CMK (cell line): ENCODE results near the gene NMRAL1.

Experiments
- DNase-seq: peaks from one replicate; pipeline ENCODE4 v3.0.0-alpha.2; 2010; ENCODE audit warnings: low read depth

The NMRAL1 gene

GRCh38 chr16:4505356-4506147, 31.1 kb upstream of the NMRAL1 start:
- no peak for DNase-seq

DNA sequence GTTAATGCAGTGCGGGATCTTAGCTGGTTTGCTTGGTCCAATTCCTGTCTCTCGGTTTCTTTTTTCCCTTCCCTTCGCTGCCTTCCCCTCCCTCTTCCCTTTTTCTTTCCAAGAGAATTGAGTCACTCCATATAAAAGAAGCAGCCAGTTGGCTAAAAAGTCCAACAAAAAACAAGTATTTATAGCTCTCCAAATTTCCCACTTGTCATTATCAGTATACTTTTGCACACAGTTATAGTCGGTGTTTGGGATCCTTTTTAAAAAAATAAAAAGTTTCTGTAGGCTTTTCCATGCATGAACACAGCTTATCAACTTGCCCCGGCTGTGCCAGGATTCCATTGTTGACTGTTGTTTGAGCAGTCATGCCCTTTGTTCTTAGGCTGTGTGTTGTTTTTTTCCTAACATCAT, 26.6 kb upstream of the NMRAL1 start:
- no peak for DNase-seq

DNA sequence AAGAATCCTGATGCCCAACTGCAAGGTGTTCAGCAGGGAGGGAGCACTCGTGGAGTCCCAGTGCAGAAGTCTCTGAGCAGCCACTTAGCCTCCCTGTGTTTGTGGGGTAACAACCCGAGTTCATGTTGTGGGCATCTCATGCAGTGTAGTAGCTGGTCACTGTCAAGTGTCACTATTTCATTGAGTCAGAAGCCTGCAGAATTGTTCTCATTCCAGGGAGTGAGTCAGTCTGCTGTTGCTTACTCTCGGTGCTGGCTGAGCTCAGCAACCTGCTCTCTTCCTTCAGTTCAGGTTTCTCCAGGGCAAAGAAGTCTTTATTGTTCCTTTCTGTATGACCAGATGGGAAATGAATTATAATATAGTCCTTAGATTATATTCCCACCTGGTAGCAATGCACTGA, 25.8 kb upstream of the NMRAL1 start:
- DNase-seq: no peak

- DNase-seq: no peak
Measured at GRCh38 chr16:4499196-4499555, 24.8 kb upstream of the NMRAL1 start.

DNA sequence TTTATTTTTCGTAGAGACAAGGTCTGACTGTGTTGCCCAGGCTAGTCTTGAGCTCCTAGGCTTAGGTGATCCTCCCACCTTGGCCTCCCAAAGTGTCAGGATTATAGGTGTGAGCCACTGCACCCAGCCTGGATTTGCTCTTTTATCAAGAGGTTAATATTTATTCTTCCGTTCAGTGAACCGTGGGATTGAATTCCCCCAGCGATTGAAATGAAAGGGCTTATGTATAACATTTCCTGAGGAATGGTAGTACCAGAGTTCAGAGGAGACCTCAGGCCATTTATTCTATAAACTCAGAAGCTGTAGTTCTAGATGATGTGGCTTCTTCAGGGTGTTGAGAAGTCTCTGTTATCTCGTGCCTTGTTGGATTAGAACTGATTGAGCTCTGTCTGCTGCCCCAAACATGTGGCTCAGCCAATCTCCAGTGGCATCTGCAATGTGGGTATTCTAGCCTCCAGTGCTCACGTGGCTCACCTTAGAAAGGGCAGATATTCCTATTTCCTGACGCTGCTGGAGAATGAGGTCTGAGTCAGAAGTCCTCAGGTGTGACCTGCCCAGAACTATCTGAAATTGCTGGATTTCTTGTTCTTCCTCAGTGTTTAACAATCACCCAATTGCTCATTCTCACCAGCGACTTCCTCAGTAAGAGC, 24.2 kb upstream of the NMRAL1 start:
- DNase-seq: no peak

GRCh38 chr16:4496305-4496704, 21.9 kb upstream of the NMRAL1 start:
- no peak for DNase-seq

DNA sequence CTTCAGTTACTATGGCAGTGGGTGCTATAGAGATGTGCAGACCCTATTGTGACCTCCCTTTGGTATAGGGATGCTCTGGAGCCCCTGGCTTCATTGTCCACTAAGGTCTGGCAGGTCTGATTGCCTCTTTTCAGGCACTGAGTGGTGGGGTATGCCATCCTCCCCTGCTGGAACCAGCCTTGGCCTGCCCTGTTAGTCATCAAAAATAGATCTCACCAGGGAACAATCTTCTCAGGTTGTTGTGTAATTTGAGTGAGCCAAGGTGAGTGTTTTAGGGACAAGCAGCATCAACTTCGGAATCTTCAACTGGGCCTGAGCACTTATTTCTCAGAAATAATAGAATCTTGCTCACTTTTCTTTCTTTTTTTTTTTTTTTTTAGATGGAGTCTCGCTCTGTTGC, 21.3 kb upstream of the NMRAL1 start:
- no peak for DNase-seq

- DNase-seq: no peak
Measured at GRCh38 chr16:4494746-4495490, 20.5 kb upstream of the NMRAL1 start.

DNA sequence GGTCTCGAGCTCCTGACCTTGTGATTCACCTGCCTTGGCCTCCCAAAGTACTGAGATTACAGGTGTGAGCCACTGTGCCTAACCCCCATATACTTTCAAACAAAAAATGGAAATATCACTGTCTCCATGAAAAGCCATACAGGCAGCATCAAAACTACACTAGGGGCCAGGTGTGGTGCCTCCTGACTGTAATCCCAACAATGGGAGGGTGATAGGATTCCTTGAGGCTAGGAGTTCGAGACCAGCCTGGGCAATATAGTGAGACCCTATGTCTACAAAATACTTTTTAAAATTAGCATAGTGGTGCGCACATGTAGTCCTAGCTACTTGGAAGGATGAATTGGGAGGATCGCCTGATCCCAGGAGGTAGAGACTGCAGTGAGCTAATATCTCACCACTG, 17.5 kb upstream of the NMRAL1 start:
- no peak for DNase-seq

- no peak for DNase-seq
Measured at GRCh38 chr16:4489030-4489429, 14.6 kb upstream of the NMRAL1 start.

GRCh38 chr16:4488499-4488967, 14.1 kb upstream of the NMRAL1 start:
- no peak for DNase-seq

DNA sequence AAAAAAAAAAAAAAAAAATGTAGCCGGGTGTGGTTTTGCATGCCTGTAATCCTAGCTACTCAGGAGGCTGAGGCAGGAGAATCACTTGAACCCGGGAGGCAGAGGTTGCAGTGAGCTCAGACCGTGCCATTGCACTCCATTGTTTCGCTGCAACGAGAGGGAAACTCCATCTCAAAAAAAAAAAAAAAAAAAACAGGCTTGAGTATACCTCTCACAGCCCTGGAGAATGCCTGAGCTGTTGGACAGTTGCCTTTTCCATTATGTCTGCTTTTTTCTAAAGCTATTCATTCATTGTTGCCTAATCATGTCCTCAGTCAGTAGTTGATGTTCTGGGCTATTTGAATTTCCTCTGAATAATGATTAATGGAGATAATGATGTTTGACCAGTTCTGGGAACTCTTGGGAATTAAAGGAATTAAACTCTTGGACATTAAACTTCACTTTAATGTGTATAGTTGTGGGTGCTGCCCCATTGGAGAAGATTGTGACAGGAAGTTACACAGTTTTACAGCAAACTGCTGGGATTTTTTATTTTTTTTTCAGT, 13.6 kb upstream of the NMRAL1 start:
- no peak for DNase-seq

GRCh38 chr16:4486126-4486893, 11.9 kb upstream of the NMRAL1 start:
- DNase-seq: no peak

GRCh38 chr16:4481963-4482362, 7.5 kb upstream of the NMRAL1 start:
- DNase-seq: no peak

GRCh38 chr16:4481526-4481925, 7.1 kb upstream of the NMRAL1 start:
- no peak for DNase-seq

DNA sequence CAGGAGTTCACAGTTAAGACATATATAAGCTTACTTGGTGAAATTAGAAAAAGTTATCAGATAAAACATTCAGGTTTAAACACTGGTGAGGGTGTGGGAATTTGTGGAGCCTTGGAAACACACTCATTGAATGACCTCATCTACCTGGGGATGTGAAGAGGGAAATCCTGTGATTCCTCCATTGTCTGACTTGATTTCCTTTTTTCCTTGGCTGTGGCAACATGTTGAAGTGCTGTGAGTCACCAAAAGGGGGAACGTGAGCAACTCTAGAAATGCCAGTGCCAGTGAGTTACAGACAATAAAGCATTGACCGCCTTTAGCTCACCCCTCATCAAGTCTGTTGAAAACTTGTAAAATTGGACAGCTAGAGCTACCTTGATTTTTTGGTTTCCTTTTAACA, 3.5 kb upstream of the NMRAL1 start:
- DNase-seq: no peak

DNA sequence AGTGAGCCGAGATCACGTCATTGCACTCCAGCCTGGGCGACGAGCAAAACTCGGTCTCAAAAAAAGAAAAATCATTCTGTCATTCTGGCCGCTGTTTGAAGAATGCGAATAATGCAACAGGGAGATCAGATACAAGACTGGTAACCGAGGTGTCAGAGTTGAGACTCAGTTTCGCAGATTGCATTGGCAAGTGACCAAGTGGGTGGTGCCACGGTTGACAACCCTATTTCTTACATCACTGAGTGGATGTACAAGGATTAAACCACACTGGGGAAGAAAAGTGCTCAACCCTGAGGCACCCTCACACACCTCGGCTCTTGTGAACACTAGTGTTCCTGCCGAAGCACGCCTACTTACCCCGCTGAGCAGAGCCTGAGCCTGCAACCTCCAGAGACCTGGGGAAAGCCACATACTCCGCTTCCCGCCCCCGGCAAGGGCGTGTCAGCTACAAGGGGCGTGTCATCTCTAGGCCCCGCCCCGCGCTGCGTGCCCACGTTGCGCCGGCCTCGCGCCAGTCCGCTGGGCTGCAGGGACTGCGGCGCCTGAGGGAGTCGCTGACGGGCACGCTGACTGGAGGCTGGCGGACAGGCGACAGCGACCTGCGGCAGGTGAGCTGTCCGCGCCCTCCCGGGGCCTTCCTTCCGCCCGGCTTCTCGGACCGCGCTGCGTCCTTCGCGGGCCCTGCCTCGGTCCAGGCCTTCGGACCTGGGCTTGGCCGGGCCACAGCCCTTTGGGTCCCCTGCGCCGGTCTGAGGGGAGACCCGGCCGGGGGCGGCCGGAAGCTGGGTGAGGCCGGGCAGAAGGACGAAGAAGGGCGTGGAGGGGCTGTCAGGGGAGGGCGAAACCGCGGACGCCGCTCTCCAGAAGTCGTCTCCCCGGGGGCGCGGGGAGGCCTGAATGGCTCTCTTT, 1.7 kb upstream of the NMRAL1 start, which contains the start of gene HMOX2:
Gene HMOX2 (plus strand): TSS at position 519 of the 909 bp plus-strand sequence. CDS start 29,127 bp downstream, outside the sequence.
- peak; percentile 90 for DNase-seq

- DNase-seq: no peak
Measured at GRCh38 chr16:4472880-4473279, 1.5 kb downstream of the NMRAL1 start.

GRCh38 chr16:4471869-4472268, 2.6 kb downstream of the NMRAL1 start:
- DNase-seq: no peak

DNA sequence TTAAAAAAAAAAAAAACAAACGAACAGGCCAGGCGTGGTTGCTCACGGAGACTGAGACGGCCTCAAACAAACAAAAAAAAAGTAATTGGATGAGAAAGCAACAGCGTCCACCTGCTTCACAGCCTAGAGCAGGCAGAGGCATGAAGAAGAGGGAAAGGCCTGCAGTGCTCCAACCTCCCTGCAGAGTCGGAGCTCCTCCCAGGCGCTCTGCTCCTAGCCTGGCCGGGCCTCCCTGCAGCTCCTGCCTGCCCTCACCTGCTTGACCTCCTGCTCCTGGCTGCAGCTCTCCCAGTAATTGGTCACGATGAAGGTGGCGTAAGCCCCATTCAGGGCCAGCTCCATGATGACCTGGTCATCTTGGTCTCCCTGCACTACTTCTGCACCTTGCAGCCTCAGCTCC, 5.5 kb downstream of the NMRAL1 start:
- DNase-seq: no peak

- DNase-seq: no peak
Measured at GRCh38 chr16:4467916-4468315, 6.5 kb downstream of the NMRAL1 start.
